HCT116 (cell line): ENCODE data around the gene ST6GALNAC5. TPM values are rescaled to one million over a fixed set of nuclear protein-coding genes. Genes with fewer than 3 reads are reported as not detected.
A peak's percentile ranks its signal among the peaks of the same experiment; 100 is the strongest.

Experiments used
- ATAC-seq: fragments of 200-7000 bp; cut with Tn5 transposase; 2 replicates; pipeline ENCODE4 v1.9.1; 2020; ENCODE audit warnings: mild to moderate bottlenecking, moderate library complexity
- BruUV-seq: library from RNA; stranded (reverse); fragments of 400-500 nt; replicated peaks from 2 replicates; lab custom pipeline; 2021; lab: Mats Ljungman, UMichigan
- CTCF ChIA-PET: fragments of 300-600 bp; sonication (Branson Sonifier 250); formaldehyde crosslinking; loops from one replicate; lab custom pipeline; 2021; ENCODE audit warnings: antibody characterized with exemption; lab: Charles Lee
- POLR2A ChIA-PET: fragments of 300-600, 350-600 bp; sonication (Branson Sonifier 250); formaldehyde crosslinking; loops from one replicate; lab custom pipeline; 2021; ENCODE audit warnings: antibody characterized with exemption; lab: Charles Lee
- RAD21 ChIA-PET, 2 experiments: fragments of 300-600 bp; sonication (Branson Sonifier 250); formaldehyde crosslinking; loops; one replicate each; lab custom pipeline; 2023; ENCODE audit warnings: low total read pairs in 2 of 2; ENCODE audit not compliant: uncharacterized antibody in 2 of 2, unreplicated experiment in 2 of 2, low non-redundant PET in 1 of 2; lab: Charles Lee
- DNase-seq: peaks from one replicate; pipeline ENCODE4 v3.0.0-alpha.2; 2010; ENCODE audit warnings: low read depth, low spot score
- H2AFZ ChIP-seq: fragments of 200-600 bp; shearing (Covaris generic), sonication (generic); 2 replicates; pipeline ENCODE4 v1.6.1; 2017; ENCODE audit warnings: low read depth, mixed run types, mixed read lengths, antibody characterized with exemption, low read length; ENCODE audit not compliant: poor library complexity, severe bottlenecking
- H3K27ac ChIP-seq: 2 replicates; pipeline ENCODE4 v1.5.1; 2012; ENCODE audit warnings: low read depth, low read length
- H3K27me3 ChIP-seq: fragments of 200-600 bp; sonication (generic); 2 replicates; pipeline ENCODE4 v1.6.1; 2016; ENCODE audit warnings: mixed run types, low read length, mixed read lengths; ENCODE audit not compliant: insufficient read depth
- H3K36me3 ChIP-seq, 2 experiments: fragments of 200-500 bp in 1 of 2; fragments of 200-600 bp in 1 of 2; sonication (Bioruptor generic) in 1 of 2; sonication (generic) in 1 of 2; 2 replicates each; pipeline versions ENCODE4 v1.5.1 to v1.6.1; 2014 to 2016; ENCODE audit warnings: low read length in 2 of 2, inconsistent platforms in 1 of 2, mixed read lengths in 1 of 2, mixed run types in 1 of 2; ENCODE audit not compliant: insufficient read depth in 2 of 2, control insufficient read depth in 1 of 2
- H3K4me1 ChIP-seq, 2 experiments: fragments of 200-600 bp in 1 of 2; sonication (generic) in 1 of 2; 2 replicates each; pipeline versions ENCODE4 v1.5.1 to v1.6.1; 2012 to 2017; ENCODE audit warnings: low read length in 2 of 2, inconsistent platforms in 1 of 2, mild to moderate bottlenecking in 1 of 2, mixed read lengths in 1 of 2, mixed run types in 1 of 2, moderate library complexity in 1 of 2; ENCODE audit not compliant: insufficient read depth in 2 of 2, control insufficient read depth in 1 of 2
- H3K4me2 ChIP-seq: fragments of 200-600 bp; sonication (generic); 2 replicates; pipeline ENCODE4 v1.6.1; 2017; ENCODE audit warnings: mixed run types, low read length, mixed read lengths
- H3K4me3 ChIP-seq, 2 experiments: fragments of 200-600 bp in 1 of 2; sonication (generic) in 1 of 2; replicated peaks in 1 of 2; 2 replicates each; pipeline ENCODE4 v1.5.1; 2011 to 2016; ENCODE audit warnings: low read length in 2 of 2, control low read depth in 1 of 2, low read depth in 1 of 2, mild to moderate bottlenecking in 1 of 2, mixed read lengths in 1 of 2, mixed run types in 1 of 2
- H3K79me2 ChIP-seq: fragments of 200-600 bp; sonication (generic); 2 replicates; pipeline ENCODE4 v1.6.1; 2017; ENCODE audit warnings: mild to moderate bottlenecking, mixed run types, low read length, moderate library complexity, mixed read lengths; ENCODE audit not compliant: insufficient read depth
- H3K9ac ChIP-seq: fragments of 200-600 bp; sonication (generic); 2 replicates; pipeline ENCODE4 v1.6.1; 2016; ENCODE audit warnings: low read length, mixed read lengths
- H3K9me2 ChIP-seq: fragments of 200-600 bp; sonication (generic), shearing (Covaris generic); 2 replicates; pipeline ENCODE4 v1.6.1; 2017; ENCODE audit warnings: mixed run types, mild to moderate bottlenecking, moderate library complexity; ENCODE audit not compliant: insufficient read depth
- H3K9me3 ChIP-seq, 2 experiments: fragments of 200-500 bp in 1 of 2; fragments of 200-600 bp in 1 of 2; sonication (Bioruptor generic) in 1 of 2; sonication (generic) in 1 of 2; 2 replicates each; pipeline ENCODE4 v1.6.1; 2014 to 2017; ENCODE audit warnings: low read length in 2 of 2, mixed read lengths in 2 of 2, inconsistent platforms in 1 of 2, low read depth in 1 of 2, mild to moderate bottlenecking in 1 of 2, mixed run types in 1 of 2, moderate library complexity in 1 of 2; ENCODE audit not compliant: control insufficient read depth in 1 of 2, insufficient read depth in 1 of 2
- H4K20me1 ChIP-seq: fragments of 200-600 bp; sonication (generic), shearing (Covaris generic); 2 replicates; pipeline ENCODE4 v1.6.1; 2017; ENCODE audit warnings: mixed run types, mild to moderate bottlenecking, moderate library complexity; ENCODE audit not compliant: insufficient read depth
- CBX3 ChIP-seq: IDR thresholded peaks from 2 replicates; pipeline ENCODE4 v1.6.1; 2012; ENCODE audit warnings: low read depth
- CEBPB ChIP-seq: IDR thresholded peaks from 2 replicates; pipeline ENCODE4 v1.6.1; 2012; ENCODE audit warnings: low read depth
- CTCF ChIP-seq, 3 experiments: fragments of 200-600 bp in 1 of 3; sonication (generic) in 1 of 3; IDR thresholded peaks in 2 of 3; conservative IDR thresholded peaks in 1 of 3; 2 replicates each; pipeline ENCODE4 v1.5.1; 2012 to 2017; ENCODE audit warnings: low read depth in 2 of 3, low read length in 2 of 3, antibody characterized with exemption in 1 of 3, borderline replicate concordance in 1 of 3, control low read depth in 1 of 3, mild to moderate bottlenecking in 1 of 3, mixed read lengths in 1 of 3, mixed run types in 1 of 3, moderate library complexity in 1 of 3; ENCODE audit not compliant: insufficient read depth in 1 of 3
- EGR1 ChIP-seq: IDR thresholded peaks from 2 replicates; pipeline ENCODE4 v1.6.1; 2012; ENCODE audit warnings: low read depth
- EZH2phosphoT487 ChIP-seq: fragments of 200-600 bp; IDR thresholded peaks from 2 replicates; pipeline ENCODE4 v1.6.1; 2018; ENCODE audit warnings: antibody characterized with exemption, borderline replicate concordance
- FOSL1 ChIP-seq: IDR thresholded peaks from 2 replicates; pipeline ENCODE4 v1.6.1; 2012; ENCODE audit warnings: low read depth
- MAX ChIP-seq: IDR thresholded peaks from 2 replicates; pipeline ENCODE4 v1.6.1; 2012
- POLR2A ChIP-seq: IDR thresholded peaks from 2 replicates; pipeline ENCODE4 v1.7.0; 2011; ENCODE audit warnings: borderline replicate concordance; ENCODE audit not compliant: insufficient read depth, insufficient read length; ENCODE audit errors: extremely low read depth
- POLR2AphosphoS5 ChIP-seq: IDR thresholded peaks from 2 replicates; pipeline ENCODE4 v1.6.1; 2011; ENCODE audit warnings: mild to moderate bottlenecking, low read depth, low read length, moderate library complexity
- RAD21 ChIP-seq: IDR thresholded peaks from 2 replicates; pipeline ENCODE4 v1.6.1; 2012; ENCODE audit warnings: low read depth, mild to moderate bottlenecking
- SIN3A ChIP-seq: IDR thresholded peaks from 2 replicates; pipeline ENCODE4 v1.6.1; 2012; ENCODE audit warnings: low read depth
- SP1 ChIP-seq: IDR thresholded peaks from 2 replicates; pipeline ENCODE4 v1.6.1; 2012; ENCODE audit warnings: low read depth
- TCF7L2 ChIP-seq: IDR thresholded peaks from 2 replicates; pipeline ENCODE4 v1.7.0; 2011; ENCODE audit warnings: borderline replicate concordance, inconsistent platforms; ENCODE audit not compliant: insufficient read depth, insufficient read length; ENCODE audit errors: extremely low read depth
- YY1 ChIP-seq: IDR thresholded peaks from 2 replicates; pipeline ENCODE4 v1.6.1; 2011; ENCODE audit warnings: low read length, low read depth, moderate library complexity, mild to moderate bottlenecking; ENCODE audit not compliant: insufficient replicate concordance; ENCODE audit errors: extremely low read depth
- ZBTB33 ChIP-seq: IDR thresholded peaks from 2 replicates; pipeline ENCODE4 v1.6.1; 2011; ENCODE audit warnings: mild to moderate bottlenecking, low read length, moderate library complexity; ENCODE audit not compliant: insufficient replicate concordance; ENCODE audit errors: extremely low read depth
- ZFX ChIP-seq: fragments of 450-650 bp; IDR thresholded peaks from 2 replicates; pipeline ENCODE4 v1.6.1; 2017
- intact Hi-C: fragments of 100-400 bp; cut with micrococcal nuclease; formaldehyde crosslinking; loops from 2 replicates; pipeline ENCODE4 v1.10.0; 2022
- total RNA-seq: library from RNA; stranded (reverse); gene quantifications from one replicate; pipeline ENCODE4 v1.2.1, GENCODE V29; 2021; ENCODE audit not compliant: unreplicated experiment

ST6GALNAC5 gene
- total RNA-seq, 1 experiment from 2014 or later: 1.2 TPM

- POLR2A ChIA-PET: no interaction called here
- Histone ChIP-seq H3K27ac (no peak overlapping the region; the same call in 1 of the 2 replicates), H3K36me3 (no peaks in the 10 kb centered on the region), H4K20me1 (no peaks in the 10 kb centered on the region), H3K4me2 (peak overlapping the region; percentile 9; the same call in 1 of the 2 replicates), H3K9me3 (no peaks in the 10 kb centered on the region), H3K9me2 (no peaks in the 10 kb centered on the region), H3K4me1 (peaks cover 11% of the 10 kb centered on the region in 2 experiments), H3K27me3 (no peaks in the 10 kb centered on the region), H3K4me3 (no peak overlapping the region), H2AFZ (no peak overlapping the region), H3K9ac (no peak overlapping the region), H3K79me2 (no peaks in the 10 kb centered on the region)
- intact Hi-C loops: no loop called here
- RAD21 ChIA-PET: no interaction called here
- TF ChIP-seq SP1: no peak
- TF ChIP-seq MAX: no peak
- CTCF ChIA-PET: no interaction called here
- no TSS peak for BruUV-seq
- peak; percentile 97 for ATAC-seq
- no peak for DNase-seq
Observed at GRCh38 chr1:77015748-77016341, 148.6 kb downstream of the ST6GALNAC5 start.

GRCh38 chr1:77016386-77016985 lies 149.2 kb downstream of the ST6GALNAC5 start:
- ChIA-PET POLR2A (no interaction called here), CTCF (no interaction called here), RAD21 (no interaction called here)
- H3K9me3 ChIP-seq: no peaks in the 10 kb centered on the region
- no peaks in the 10 kb centered on the region for H4K20me1 ChIP-seq
- H3K79me2 ChIP-seq: no peaks in the 10 kb centered on the region
- no peak for DNase-seq
- no peaks in the 10 kb centered on the region for H3K9me2 ChIP-seq
- peaks cover 11% of the 10 kb centered on the region in 2 experiments for H3K4me1 ChIP-seq
- no peak overlapping the region for H3K27ac ChIP-seq
- intact Hi-C loops: no loop called here
- H3K4me3 ChIP-seq: no peak overlapping the region
- H3K27me3 ChIP-seq: no peaks in the 10 kb centered on the region
- no TSS peak for BruUV-seq
- H3K9ac ChIP-seq: no peak overlapping the region
- H2AFZ ChIP-seq: no peak overlapping the region
- H3K4me2 ChIP-seq: no peak overlapping the region
- no peaks in the 10 kb centered on the region for H3K36me3 ChIP-seq
- no peak for ATAC-seq
- TF ChIP-seq FOSL1 (no peak), EGR1 (no peak), TCF7L2 (no peak), MAX (no peak), EZH2phosphoT487 (no peak), ZFX (no peak), CBX3 (no peak), YY1 (no peak), CEBPB (no peak), ZBTB33 (no peak), POLR2A (no peak), RAD21 (no peak), SIN3A (no peak), POLR2AphosphoS5 (no peak), CTCF (IDR thresholded peaks at IDR 0.05 in 2 of 3, conservative IDR thresholded peaks at IDR 0.05 in 1 of 3; ENCODE audit: borderline replicate concordance in 1 of 3, insufficient read depth in 1 of 3, low read depth in 2 of 3, low read length in 2 of 3) (no peak)
